ENCODE measurements around the gene SLC35C1. TPM values are rescaled to one million over a fixed set of nuclear protein-coding genes. Genes with fewer than 3 reads are reported as not detected.
A peak's percentile ranks its signal among the peaks of the same experiment; 100 is the strongest.

SLC35C1 gene
- total and polyA plus RNA-seq, 9 of the 15 experiments (the other 6 are each of a cell fraction or from before 2014, with no cell fraction given): 0.65 to 13.1 (median 2.4) TPM

GRCh38 chr11:45756384-45757010 lies 48.5 kb upstream of the SLC35C1 start:
- POLR2A ChIA-PET: no interaction called here
- Histone ChIP-seq H3K9me1 (ENCODE audit: control insufficient read depth, insufficient read depth, low read length) (no peaks in the 10 kb centered on the region), H3K27ac (ENCODE audit: extremely low read depth, low read depth, low read length) (no peak overlapping the region), H3K4me1 (replicated peaks in 1 of 2; ENCODE audit: control insufficient read depth in 2 of 2, insufficient read depth in 2 of 2, low read length in 2 of 2) (peaks cover 0 to 8% of the 10 kb centered on the region in 2 experiments; a peak in 3 of 5 replicates), H3K4me3 (no peak overlapping the region), H2AFZ (ENCODE audit: low read depth, low read length) (no peak overlapping the region), H3K36me3 (ENCODE audit: control insufficient read depth, insufficient read depth, low read length) (no peaks in the 10 kb centered on the region), H3K9ac (ENCODE audit: insufficient read depth in 1 of 2, low read depth in 2 of 2, low read length in 2 of 2) (no peak overlapping the region), H3K4me2 (ENCODE audit: insufficient read depth, low read length) (no peak overlapping the region), H3K9me3 (replicated peaks; ENCODE audit: control insufficient read depth, insufficient read depth, low read depth, low read length) (0 out of 2 replicates have a peak, but pooled peaks cover 1% of the 10 kb centered on the region), H4K20me1 (replicated peaks; ENCODE audit: control insufficient read depth, insufficient read depth, low read length) (no peaks in the 10 kb centered on the region), H3K27me3 (ENCODE audit: control insufficient read depth in 2 of 2, insufficient read depth in 2 of 2, low read length in 2 of 2) (peaks cover 24 to 62% of the 10 kb centered on the region in 2 experiments; a peak in 4 of 5 replicates), H3K79me2 (ENCODE audit: control insufficient read depth, insufficient read depth, low read length) (no peaks in the 10 kb centered on the region)
- in situ Hi-C loops (cut with MboI): no loop called here
- TF ChIP-seq SMARCB1 (IDR thresholded peaks at IDR 0.05; ENCODE audit: insufficient read length, low read depth): no peak
- no peak for TF ChIP-seq XRCC4 (IDR thresholded peaks at IDR 0.05; ENCODE audit: extremely low read depth, insufficient read depth, insufficient read length)
- TF ChIP-seq, protein P1, sequence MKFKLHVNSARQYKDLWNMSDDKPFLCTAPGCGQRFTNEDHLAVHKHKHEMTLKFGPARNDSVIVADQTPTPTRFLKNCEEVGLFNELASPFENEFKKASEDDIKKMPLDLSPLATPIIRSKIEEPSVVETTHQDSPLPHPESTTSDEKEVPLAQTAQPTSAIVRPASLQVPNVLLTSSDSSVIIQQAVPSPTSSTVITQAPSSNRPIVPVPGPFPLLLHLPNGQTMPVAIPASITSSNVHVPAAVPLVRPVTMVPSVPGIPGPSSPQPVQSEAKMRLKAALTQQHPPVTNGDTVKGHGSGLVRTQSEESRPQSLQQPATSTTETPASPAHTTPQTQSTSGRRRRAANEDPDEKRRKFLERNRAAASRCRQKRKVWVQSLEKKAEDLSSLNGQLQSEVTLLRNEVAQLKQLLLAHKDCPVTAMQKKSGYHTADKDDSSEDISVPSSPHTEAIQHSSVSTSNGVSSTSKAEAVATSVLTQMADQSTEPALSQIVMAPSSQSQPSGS (CRISPR knock-in tag; IDR thresholded peaks at IDR 0.05): no peak
- TF ChIP-seq HIVEP1 (CRISPR knock-in tag; IDR thresholded peaks at IDR 0.05): no peak
- TF ChIP-seq BMI1 (IDR thresholded peaks at IDR 0.05; ENCODE audit: low read length): no peak
- TF ChIP-seq, protein P2, sequence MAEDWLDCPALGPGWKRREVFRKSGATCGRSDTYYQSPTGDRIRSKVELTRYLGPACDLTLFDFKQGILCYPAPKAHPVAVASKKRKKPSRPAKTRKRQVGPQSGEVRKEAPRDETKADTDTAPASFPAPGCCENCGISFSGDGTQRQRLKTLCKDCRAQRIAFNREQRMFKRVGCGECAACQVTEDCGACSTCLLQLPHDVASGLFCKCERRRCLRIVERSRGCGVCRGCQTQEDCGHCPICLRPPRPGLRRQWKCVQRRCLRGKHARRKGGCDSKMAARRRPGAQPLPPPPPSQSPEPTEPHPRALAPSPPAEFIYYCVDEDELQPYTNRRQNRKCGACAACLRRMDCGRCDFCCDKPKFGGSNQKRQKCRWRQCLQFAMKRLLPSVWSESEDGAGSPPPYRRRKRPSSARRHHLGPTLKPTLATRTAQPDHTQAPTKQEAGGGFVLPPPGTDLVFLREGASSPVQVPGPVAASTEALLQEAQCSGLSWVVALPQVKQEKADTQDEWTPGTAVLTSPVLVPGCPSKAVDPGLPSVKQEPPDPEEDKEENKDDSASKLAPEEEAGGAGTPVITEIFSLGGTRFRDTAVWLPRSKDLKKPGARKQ (CRISPR knock-in tag; IDR thresholded peaks at IDR 0.05): no peak
- TF ChIP-seq POLR2AphosphoS2 (IDR thresholded peaks at IDR 0.05; ENCODE audit: low read length): no peak
- TF ChIP-seq LCOR (CRISPR knock-in tag; IDR thresholded peaks at IDR 0.05): no peak
- no peak for TF ChIP-seq SAFB (IDR thresholded peaks at IDR 0.05; ENCODE audit: borderline replicate concordance, low read depth, low read length)
- TF ChIP-seq PKNOX1 (IDR thresholded peaks at IDR 0.05): no peak
- TF ChIP-seq ZNF274 (IDR thresholded peaks at IDR 0.05; ENCODE audit: borderline replicate concordance, low read depth, low read length): no peak
- CTCF ChIA-PET (ENCODE audit: low intra/inter-chr PET ratio): no interaction called here
- ATAC-seq (no peak), FAIRE-seq (no peak), DNase-seq (ENCODE audit: extremely low read depth in 1 of 4, low spot score in 3 of 4) (peak in 1 of 4 experiments; percentile 6)
- no TSS peak for BruUV-seq (replicated peaks)
- 8% methylated on average over 10 of the region's 13 CpGs for WGBS (ENCODE audit: insufficient coverage, low coverage, missing lambda C conversion rate)
- intact Hi-C loops (cut with micrococcal nuclease): loop anchor here (5.0 kb wide), 1 partner anchor 384 kb away; no protein-coding TSS in a partner anchor

All from K562 (cell line).